ENCODE data around the gene TEPSIN. TPM values are rescaled to one million over a fixed set of nuclear protein-coding genes. Genes with fewer than 3 reads are reported as not detected.

Gene TEPSIN
- total RNA-seq, 1 experiment from 2014 or later: 38.8 TPM

- H3K27me3 Mint-ChIP-seq (ENCODE audit: low read depth): peaks cover 3% of the 10 kb centered on the region; the same call in 1 of the 2 replicates
- H4K8ac ChIP-seq (replicated peaks; ENCODE audit: insufficient read length, low read depth, low read length): no peak overlapping the region
- H2BK12ac ChIP-seq (ENCODE audit: insufficient read length, low read depth, low read length): no peak overlapping the region
- no peak overlapping the region for H2AFZ ChIP-seq (ENCODE audit: low read length)
- H3K4me1 ChIP-seq (ENCODE audit: insufficient read depth, low read length): no peaks in the 10 kb centered on the region
- H4K5ac ChIP-seq (ENCODE audit: insufficient read length, low read depth, low read length): no peak overlapping the region
- no peak overlapping the region for H3K4me2 ChIP-seq (ENCODE audit: insufficient read depth, insufficient read length, low read length)
- no peaks in the 10 kb centered on the region for H3K27me3 ChIP-seq (ENCODE audit: insufficient read depth, low read length)
- H3K23me2 ChIP-seq (ENCODE audit: insufficient read length, low read depth, low read length, poor library complexity, severe bottlenecking): no peaks in the 10 kb centered on the region
- H3K14ac ChIP-seq (ENCODE audit: insufficient read depth, low read length): no peak overlapping the region
- no peak overlapping the region for H2BK20ac ChIP-seq (ENCODE audit: low read depth, low read length, poor library complexity, severe bottlenecking)
- no peaks in the 10 kb centered on the region for H3K79me2 ChIP-seq (ENCODE audit: insufficient read depth, low read length)
- no peaks in the 10 kb centered on the region for H4K20me1 ChIP-seq (ENCODE audit: control insufficient read depth, insufficient read depth, insufficient read length)
- no peak overlapping the region for H2BK5ac ChIP-seq (ENCODE audit: insufficient read length, low read length)
- no peak overlapping the region for H3K4ac ChIP-seq (ENCODE audit: low read depth, low read length)
- TF ChIP-seq, protein P1, sequence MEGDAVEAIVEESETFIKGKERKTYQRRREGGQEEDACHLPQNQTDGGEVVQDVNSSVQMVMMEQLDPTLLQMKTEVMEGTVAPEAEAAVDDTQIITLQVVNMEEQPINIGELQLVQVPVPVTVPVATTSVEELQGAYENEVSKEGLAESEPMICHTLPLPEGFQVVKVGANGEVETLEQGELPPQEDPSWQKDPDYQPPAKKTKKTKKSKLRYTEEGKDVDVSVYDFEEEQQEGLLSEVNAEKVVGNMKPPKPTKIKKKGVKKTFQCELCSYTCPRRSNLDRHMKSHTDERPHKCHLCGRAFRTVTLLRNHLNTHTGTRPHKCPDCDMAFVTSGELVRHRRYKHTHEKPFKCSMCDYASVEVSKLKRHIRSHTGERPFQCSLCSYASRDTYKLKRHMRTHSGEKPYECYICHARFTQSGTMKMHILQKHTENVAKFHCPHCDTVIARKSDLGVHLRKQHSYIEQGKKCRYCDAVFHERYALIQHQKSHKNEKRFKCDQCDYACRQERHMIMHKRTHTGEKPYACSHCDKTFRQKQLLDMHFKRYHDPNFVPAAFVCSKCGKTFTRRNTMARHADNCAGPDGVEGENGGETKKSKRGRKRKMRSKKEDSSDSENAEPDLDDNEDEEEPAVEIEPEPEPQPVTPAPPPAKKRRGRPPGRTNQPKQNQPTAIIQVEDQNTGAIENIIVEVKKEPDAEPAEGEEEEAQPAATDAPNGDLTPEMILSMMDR (conservative IDR thresholded peaks at IDR 0.05): no peak
- DNase-seq: no peak
- H2BK15ac ChIP-seq (ENCODE audit: low read depth, low read length): no peak overlapping the region
- no peak overlapping the region for H3K23ac ChIP-seq (ENCODE audit: insufficient read length, low read depth, low read length)
- H3K9ac ChIP-seq (ENCODE audit: extremely low read depth, insufficient read length, low read length): no peak overlapping the region
- no peak overlapping the region for H3K27ac ChIP-seq (ENCODE audit: insufficient read length, low read depth, low read length)
- H4K91ac ChIP-seq (ENCODE audit: insufficient read length, low read depth, low read length): no peak overlapping the region
- no peaks in the 10 kb centered on the region for H3K79me1 ChIP-seq (ENCODE audit: insufficient read depth, low read depth, low read length, poor library complexity, severe bottlenecking)
- H3K27ac Mint-ChIP-seq: no peak overlapping the region
- no peak overlapping the region for H2AK5ac ChIP-seq (ENCODE audit: insufficient read length, low read length)
- no CpG with 5 or more reads among the region's 15 CpGs for WGBS (ENCODE audit: extremely low coverage, insufficient read length, low lambda C conversion rate)
- H2BK120ac ChIP-seq (ENCODE audit: low read depth, low read length, poor library complexity, severe bottlenecking): no peak overlapping the region
- no peak overlapping the region for H3K18ac ChIP-seq (ENCODE audit: insufficient read length, low read depth, low read length)
- H3K9me3 Mint-ChIP-seq: no peaks in the 10 kb centered on the region
- peaks cover 2 to 11% (median 10%) of the 10 kb centered on the region in 3 experiments; a peak in 6 of 7 replicates for H3K36me3 Mint-ChIP-seq (ENCODE audit: insufficient read depth in 1 of 3, low read depth in 3 of 3)
- no peak overlapping the region for H3K56ac ChIP-seq (ENCODE audit: insufficient read length, low read depth, low read length)
- no peak overlapping the region for H3K4me3 Mint-ChIP-seq
- no peak overlapping the region for H3T11ph ChIP-seq (ENCODE audit: low read length)
- H3K4me1 Mint-ChIP-seq: peaks cover 2 to 12% of the 10 kb centered on the region in 2 experiments; a peak in 3 of 4 replicates
- no peaks in the 10 kb centered on the region for H3K9me3 ChIP-seq (ENCODE audit: control insufficient read depth, low read depth, low read length)
Observed at GRCh38 chr17:81247339-81247990, 8.6 kb upstream of the TEPSIN start.
